GM18873 (cell line): ENCODE results near the gene CDY2B.
"Not testable (repeated sequence)": the region's sequence is repeated elsewhere in the genome, so short reads cannot be mapped to it uniquely, and the experiment has no call there.

ENCODE experiments used
- ATAC-seq: cut with Tn5 transposase; IDR thresholded peaks from one replicate; pipeline ENCODE4 v1.9.1; 2021; ENCODE audit warnings: mild to moderate bottlenecking, moderate library complexity, moderate number of reproducible peaks; ENCODE audit not compliant: unreplicated experiment, low FRiP score

CDY2B gene, protein sequence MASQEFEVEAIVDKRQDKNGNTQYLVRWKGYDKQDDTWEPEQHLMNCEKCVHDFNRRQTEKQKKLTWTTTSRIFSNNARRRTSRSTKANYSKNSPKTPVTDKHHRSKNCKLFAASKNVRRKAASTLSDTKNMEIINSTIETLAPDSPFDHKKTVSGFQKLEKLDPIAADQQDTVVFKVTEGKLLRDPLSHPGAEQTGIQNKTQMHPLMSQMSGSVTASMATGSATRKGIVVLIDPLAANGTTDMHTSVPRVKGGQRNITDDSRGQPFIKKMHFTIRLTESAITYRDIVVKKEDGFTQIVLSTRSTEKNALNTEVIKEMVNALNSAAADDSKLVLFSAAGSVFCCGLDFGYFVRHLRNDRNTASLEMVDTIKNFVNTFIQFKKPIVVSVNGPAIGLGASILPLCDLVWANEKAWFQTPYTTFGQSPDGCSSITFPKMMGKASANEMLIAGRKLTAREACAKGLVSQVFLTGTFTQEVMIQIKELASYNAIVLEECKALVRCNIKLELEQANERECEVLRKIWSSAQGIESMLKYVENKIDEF

DNA sequence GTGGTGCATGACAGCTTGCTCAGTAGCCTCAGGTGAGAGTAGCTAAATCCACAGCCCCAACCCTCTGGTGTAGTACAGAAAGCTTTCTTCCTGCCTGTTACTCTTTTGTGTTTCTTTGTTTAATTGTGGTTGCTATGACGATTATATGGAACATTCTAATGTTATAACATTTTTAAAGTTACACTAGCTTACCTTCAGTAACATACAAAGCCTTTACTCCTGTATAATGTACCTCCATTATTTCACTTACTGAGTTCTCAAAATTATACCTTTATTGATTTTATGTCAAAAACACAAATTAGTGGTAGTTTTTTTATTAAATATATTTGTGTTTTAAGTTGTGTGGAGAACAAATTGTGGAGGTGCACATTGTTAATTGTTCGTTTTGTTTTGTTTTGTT lies at the start of gene CDY2B:
TSS of gene CDY2B (minus strand) at position 101 of the 400 bp plus-strand sequence. CDS start 328 bp downstream, outside the sequence.
- not testable (repeated sequence) for ATAC-seq

DNA sequence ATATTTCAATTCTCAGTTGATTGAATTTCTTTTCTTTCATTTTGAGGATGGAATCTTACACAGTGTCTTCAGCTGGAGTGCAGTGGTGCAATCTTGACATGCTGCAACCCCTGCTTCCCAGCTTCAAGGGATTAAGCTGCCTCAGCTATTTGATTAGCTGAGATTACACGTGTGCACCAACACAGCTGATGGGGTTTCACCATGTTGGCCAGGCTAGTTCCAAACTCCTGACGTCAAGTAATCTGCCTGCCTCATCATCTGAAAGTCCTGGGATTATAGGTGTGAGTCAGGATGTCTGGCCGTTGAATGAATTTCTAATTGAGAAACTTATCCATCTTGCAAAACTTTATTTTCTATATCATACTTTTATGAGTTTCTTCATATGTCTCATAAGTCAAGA lies 28.0 kb upstream of the CDY2B start:
- ATAC-seq: not testable (repeated sequence)

DNA sequence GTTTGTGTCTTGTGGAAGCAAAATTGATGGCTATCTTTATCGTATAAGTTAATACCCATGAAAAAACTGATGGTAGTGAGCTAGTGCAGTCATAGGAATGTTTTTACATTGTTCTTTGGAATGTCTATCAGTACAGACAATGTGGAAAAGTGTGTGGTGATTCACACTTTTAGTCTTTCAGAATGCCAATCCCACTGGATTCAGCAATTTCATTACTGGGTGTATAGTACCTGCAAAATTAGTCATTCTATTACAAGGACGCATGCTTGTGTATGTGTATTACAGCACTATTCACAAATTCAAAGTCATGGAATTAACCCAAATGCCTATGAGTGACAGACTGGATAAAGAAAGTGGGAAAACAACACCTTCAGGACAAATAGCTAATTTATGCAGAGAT lies 27.3 kb upstream of the CDY2B start:
- not testable (repeated sequence) for ATAC-seq

DNA sequence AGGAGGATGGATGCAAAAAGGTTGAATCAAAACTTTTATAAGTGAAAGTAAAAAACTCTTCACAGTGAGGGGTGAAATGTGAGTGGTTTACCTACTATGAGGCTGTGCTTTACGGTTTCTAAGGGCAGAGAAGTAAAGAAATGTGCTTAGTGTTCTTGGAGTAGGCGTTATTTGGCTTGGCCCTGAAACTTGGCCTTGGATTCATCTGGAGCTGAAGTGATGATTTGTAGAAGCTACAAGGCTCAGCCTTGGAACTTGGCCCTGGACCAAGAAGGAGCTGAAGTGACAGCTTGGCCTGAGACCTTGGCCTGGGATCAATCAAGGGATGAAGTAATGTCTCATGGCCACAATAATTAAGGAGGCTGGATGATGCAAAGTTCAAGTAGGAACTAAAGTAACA lies 1.7 kb upstream of the CDY2B start:
- not testable (repeated sequence) for ATAC-seq

DNA sequence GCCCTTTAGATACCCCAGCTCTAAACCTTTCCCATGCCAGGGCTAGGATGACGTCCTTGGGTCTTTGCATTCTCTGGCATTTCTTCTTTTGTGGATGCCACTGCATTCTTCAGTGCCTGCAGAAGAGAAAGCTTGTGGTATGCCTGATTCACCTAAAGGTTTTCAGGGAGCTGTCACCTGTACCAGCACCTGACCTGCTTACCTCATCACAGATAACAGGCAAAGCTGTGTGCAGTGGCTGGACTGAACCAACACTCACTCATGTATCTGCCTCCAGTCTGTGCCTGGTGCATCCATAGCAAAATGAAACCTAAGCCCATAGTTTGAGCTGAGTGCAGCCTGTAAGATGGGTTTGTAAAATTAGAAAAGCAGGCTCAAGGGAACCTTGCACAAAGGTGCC lies 3.3 kb downstream of the CDY2B start:
- not testable (repeated sequence) for ATAC-seq

DNA sequence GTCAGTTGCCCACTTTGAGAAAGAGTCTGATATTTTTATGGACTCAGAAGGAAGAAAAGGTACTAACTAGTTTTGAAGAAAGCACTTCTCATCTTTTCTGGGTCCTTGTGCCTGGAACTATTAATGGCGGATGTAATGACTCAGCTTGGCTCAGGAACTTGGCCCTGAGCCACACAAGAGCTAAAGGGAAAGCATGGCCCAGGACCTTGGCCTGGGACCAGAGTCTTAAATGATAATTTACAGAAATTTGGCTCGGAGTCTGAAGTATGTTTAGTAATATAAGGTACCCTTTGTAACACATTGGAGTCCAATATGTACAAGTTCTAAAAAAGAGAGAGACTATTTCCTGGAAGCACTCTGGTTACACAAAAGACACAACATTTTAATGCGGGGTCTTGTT lies 4.6 kb downstream of the CDY2B start:
- ATAC-seq: not testable (repeated sequence)

DNA sequence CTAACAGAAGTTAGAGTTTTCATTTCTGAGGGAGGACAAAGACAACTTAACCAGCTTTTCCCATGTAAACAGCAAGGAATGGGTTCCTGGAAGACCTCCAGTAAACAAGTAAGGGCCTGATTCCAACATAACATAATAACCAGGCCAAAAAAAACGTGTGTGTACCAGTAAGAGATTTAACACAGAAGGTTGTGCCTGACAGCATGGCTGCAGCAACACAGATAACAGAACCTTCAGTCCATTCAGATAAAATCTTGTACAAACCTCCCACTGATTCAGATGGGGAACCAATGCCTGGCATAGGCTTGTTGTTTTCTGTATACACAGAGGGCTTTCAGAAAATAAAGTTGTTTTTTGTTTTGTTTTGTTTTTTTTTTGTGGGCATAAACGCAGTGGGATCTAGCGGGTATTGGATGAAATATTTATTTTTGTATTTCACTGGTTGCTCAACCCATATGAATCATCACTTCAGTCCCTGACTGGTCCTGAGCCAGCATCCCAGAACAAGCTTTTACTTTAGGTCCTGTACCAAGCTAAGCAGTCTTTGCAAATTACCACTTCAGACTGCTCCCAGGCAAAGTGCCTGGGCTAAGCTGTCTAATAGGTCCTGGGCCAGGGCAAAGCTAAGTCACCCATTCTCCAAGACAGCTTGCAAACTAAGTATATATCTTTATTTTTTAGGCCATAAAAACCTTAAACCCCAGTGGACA lies 8.7 kb downstream of the CDY2B start:
- ATAC-seq: not testable (repeated sequence)

DNA sequence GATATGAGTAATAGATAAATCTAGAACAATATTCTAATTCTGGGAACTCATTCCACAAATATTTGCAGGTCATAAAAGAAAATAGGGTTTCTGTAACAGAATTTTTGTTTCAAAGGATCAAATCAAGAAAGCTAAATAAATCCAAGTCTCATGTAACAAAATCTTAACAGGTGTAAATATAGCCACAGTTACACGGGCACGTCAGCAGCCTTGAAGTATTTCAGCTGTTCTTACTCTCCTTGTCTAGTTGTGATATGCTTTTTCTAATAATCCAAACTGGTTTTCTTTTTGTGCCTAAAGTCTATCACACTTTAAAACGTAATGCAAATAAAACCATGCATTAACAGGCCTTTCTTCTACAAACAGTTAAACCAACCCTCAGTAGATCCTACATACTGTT lies 9.3 kb downstream of the CDY2B start:
- not testable (repeated sequence) for ATAC-seq

DNA sequence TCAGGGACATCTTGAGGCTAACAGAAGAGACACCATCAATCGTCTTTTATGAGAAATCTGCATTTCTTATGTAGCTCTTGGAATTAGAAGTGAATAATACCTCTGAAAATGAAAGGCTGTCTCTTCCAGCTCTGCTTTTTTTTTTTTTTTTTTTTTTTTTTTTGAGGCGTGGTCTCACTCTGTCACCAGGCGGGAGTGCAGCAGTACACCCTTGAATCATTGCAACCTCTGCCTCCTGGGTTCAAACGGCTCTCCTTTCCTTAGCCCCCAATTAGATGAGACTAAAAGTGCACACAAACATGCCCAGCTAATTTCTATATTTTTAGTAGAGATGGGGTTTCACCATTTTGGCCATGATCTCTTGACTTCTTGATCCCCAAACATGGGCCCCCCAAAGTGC lies 12.2 kb downstream of the CDY2B start:
- ATAC-seq: not testable (repeated sequence)

DNA sequence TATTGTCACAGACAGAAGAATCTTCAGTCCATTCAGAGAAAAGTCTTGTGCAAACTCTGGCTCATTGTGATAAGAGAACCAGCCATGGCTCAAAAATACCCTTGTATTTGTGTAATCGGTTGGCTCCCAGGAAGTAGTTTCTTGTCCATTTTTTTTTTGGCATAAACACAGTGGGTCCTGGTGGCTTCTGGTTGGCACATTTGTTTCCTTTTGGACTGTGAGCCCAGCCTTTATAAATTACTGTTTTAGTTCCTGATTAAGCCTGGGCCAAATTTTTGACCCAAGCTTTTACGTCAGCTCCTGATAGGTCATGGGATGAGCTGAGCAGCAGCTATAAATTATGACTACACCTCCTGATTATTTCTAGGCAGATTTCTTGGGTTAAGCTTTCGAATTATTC lies 19.4 kb downstream of the CDY2B start:
- ATAC-seq: not testable (repeated sequence)

DNA sequence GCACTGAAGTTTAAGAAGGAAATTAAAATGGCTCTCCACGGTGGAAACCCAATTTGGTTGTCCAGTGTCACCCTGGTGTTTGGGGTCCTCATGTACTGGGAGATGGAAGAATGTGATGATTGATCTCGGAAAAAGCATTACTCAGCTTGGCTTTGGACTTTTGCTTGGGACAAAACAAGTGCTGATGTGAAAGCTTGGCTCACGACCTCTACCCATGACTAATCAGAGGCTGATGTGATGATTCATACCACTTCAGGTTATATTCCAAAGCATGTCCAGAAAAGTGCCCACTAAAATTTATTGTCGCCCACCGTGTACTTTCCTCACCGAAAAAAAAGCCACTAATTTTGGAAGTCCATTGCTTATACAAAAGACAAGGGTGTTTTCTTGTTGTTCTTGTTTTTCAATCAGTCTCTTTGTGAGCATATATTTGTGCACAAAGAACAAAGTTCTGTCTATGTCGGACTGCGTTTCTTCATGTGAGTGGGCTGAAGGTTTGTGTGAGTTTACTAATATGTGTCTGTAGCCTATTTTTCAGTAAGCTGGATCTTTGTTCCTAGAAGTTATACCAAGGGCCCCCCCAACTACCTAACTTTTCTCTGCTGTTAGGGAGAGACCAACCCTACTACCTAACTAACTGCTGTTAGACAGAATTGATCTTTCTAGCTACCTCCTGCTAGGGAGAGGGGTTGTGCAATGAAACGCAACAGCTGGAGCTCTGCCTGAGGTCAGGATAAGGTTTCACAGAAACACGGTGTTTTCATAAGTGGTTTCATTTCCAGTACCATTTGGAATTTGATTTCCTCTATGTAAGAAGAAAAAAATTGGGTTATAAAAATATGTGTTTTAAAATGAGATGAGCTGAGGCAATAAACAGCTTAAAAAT lies 22.8 kb downstream of the CDY2B start:
- ATAC-seq: not testable (repeated sequence)

DNA sequence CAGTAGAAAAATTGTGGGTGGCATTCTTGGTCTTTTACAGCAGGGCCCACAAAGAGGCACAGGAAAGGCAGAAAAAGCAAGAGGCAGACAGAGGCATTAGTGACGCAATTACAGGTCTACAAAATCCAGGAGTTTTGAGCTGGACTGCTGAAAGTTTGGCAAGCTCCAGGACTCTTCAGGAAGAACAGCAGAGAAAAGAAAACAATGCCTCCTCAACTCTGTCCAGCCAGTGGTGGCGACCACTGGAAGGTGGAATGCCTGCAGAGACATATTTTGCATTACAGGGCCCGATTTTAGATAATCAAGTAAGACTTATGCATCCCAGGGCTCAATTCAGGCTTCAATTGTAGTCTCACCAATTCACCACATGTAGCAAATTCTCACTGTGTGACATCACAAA lies 23.5 kb downstream of the CDY2B start:
- not testable (repeated sequence) for ATAC-seq

DNA sequence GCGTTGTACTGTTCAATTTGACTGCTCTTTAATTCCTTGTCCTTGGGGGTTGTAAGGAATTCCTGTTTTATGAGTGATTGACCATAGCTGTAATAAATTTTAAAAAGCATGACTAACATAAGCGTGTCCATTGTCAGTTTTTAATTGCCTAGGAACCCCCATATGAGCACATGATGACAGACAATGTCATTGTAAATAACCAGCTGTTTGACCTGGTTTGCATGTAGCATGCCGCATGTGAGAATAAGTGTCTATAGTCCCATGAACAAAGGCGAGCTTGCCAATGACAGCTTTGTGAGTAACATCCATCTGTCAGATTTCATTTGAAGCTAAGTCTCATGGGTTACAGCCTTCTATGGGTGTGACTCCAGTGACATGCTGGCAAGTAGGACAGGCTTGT lies 30.9 kb downstream of the CDY2B start:
- ATAC-seq: not testable (repeated sequence)

DNA sequence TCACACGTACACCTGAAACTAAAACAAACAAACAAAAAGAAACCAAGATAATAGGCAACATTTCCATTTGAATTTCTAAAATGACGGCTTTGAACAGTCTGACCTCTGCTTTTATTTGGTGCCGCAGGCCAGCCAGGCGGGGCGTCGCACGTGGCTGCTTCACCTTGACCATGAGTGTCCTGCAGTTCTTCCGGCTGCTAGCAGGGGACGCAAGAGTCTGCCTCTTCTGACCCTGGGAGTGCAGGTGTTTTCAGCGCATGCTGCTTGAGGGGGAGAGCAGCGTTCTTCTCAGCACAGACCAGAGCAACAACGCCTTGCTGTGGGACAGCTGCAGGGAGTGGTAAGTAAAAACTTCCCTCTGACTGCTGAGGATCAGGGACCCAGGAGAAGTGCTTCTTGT lies 47.9 kb downstream of the CDY2B start:
- not testable (repeated sequence) for ATAC-seq
